22Rv1 (cell line): ENCODE results near the gene PHLDB2.

Source experiments
- H3K27ac ChIP-seq: fragments of 450-650 bp; 2 replicates; pipeline ENCODE4 v1.5.1; 2017
- ZFX ChIP-seq: fragments of 450-650 bp; IDR thresholded peaks from 2 replicates; pipeline ENCODE4 v1.6.1; 2017; ENCODE audit warnings: antibody characterized with exemption, borderline replicate concordance
- TF ChIP-seq, protein P1 (sequence below): fragments of 450-650 bp; IDR thresholded peaks from 2 replicates; pipeline ENCODE4 v1.5.1; 2017; ENCODE audit warnings: mild to moderate bottlenecking

PHLDB2 gene

GRCh38 chr3:111989061-111989678 is 130.1 kb downstream of the PHLDB2 start:
- TF ChIP-seq, protein P1, sequence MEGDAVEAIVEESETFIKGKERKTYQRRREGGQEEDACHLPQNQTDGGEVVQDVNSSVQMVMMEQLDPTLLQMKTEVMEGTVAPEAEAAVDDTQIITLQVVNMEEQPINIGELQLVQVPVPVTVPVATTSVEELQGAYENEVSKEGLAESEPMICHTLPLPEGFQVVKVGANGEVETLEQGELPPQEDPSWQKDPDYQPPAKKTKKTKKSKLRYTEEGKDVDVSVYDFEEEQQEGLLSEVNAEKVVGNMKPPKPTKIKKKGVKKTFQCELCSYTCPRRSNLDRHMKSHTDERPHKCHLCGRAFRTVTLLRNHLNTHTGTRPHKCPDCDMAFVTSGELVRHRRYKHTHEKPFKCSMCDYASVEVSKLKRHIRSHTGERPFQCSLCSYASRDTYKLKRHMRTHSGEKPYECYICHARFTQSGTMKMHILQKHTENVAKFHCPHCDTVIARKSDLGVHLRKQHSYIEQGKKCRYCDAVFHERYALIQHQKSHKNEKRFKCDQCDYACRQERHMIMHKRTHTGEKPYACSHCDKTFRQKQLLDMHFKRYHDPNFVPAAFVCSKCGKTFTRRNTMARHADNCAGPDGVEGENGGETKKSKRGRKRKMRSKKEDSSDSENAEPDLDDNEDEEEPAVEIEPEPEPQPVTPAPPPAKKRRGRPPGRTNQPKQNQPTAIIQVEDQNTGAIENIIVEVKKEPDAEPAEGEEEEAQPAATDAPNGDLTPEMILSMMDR = peak; percentile 90
- TF ChIP-seq ZFX = no peak
- H3K27ac ChIP-seq = no peak overlapping the region; the same call in 1 of the 2 replicates

DNA sequence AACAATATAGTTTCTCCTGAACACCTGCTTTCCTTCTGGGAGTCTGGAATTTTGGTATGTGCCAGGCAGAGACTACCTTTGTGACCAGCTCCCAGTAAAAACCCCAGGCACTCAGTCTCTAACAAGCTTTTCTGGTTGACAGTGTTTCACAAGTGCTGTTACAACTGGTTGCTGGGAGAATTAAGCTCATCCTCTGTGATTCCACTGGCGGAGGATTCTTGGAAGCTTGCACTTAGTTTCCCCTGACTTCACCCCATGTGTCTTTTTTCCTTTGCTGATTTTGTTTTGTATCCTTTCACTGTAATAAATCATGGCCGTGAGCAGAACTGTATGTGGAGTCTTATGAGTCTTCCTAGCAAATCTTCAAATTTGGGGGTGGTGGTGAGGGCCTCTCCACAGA is 134.0 kb downstream of the PHLDB2 start:
- H3K27ac ChIP-seq = no peak overlapping the region
- TF ChIP-seq, protein P1 = no peak
- TF ChIP-seq ZFX = no peak

- TF ChIP-seq ZFX = no peak
- TF ChIP-seq, protein P1 = no peak
- H3K27ac ChIP-seq = no peak within 1 kb of the TSS
Observed at GRCh38 chr3:111998636-111999483, 139.8 kb downstream of the PHLDB2 start, which contains the start of gene TAGLN3. Gene TAGLN3, plus strand, starts transcription at chr3:111998922. Its CDS starts 501 bp downstream, at chr3:111999423.

GRCh38 chr3:111999484-112000324 is 140.6 kb downstream of the PHLDB2 start:
- H3K27ac ChIP-seq = no peak overlapping the region
- no peak for TF ChIP-seq ZFX
- TF ChIP-seq, protein P1 = no peak

- H3K27ac ChIP-seq = no peak overlapping the region
Observed at GRCh38 chr3:112000367-112000771, 141.3 kb downstream of the PHLDB2 start.

DNA sequence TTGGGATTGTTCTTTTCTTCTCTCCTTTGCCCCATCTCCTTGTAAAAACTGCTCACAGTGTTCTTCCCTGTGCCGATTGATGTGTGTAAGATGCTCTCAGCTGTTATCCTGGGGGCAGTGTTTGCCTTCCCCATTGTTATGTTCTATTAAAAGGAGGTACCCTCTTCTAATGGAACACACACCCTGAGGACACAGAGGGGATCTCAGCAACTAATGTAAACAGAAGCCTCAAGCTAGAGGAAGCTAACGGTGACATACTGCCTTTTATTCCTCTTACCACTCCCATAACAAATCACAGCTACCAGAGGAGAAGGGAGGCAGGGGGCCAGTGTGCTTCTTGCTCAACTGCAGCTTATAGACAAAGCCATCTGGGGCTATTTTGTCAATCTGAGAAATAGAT is 141.9 kb downstream of the PHLDB2 start:
- no peak overlapping the region for H3K27ac ChIP-seq
- TF ChIP-seq, protein P1 = no peak
- TF ChIP-seq ZFX = no peak

More at GRCh38 chr3:112000367-112000771, 141.3 kb downstream of the PHLDB2 start:
- TF ChIP-seq, protein P1 = no peak
